Cardiac muscle cell (in vitro differentiated cells and primary cell): ENCODE measurements around the gene EVA1B. TPM values are rescaled to one million over a fixed set of nuclear protein-coding genes. Genes with fewer than 3 reads are reported as not detected.

Experiments
- DNase-seq, 2 donors: peaks; one replicate each; pipeline versions ENCODE4 v3.0.0 to v3.0.0-alpha.2; 2010 to 2017; ENCODE audit warnings: low read depth in 1 of 2, low spot score in 1 of 2
- H3K27ac ChIP-seq: fragments of 200-600 bp; sonication (generic); 2 replicates; pipeline ENCODE4 v1.5.1; 2016
- H3K27me3 ChIP-seq: fragments of 200-600 bp; sonication (generic); 2 replicates; pipeline ENCODE4 v1.6.0; 2016; ENCODE audit warnings: control low read depth
- H3K36me3 ChIP-seq: fragments of 200-600 bp; sonication (generic); 2 replicates; pipeline ENCODE4 v1.5.1; 2016; ENCODE audit warnings: control low read depth
- H3K4me1 ChIP-seq: fragments of 200-600 bp; sonication (generic); 2 replicates; pipeline ENCODE4 v1.8.1; 2017; ENCODE audit warnings: low read depth, mild to moderate bottlenecking, mixed run types
- H3K4me3 ChIP-seq: fragments of 200-600 bp; sonication (generic); 2 replicates; pipeline ENCODE4 v1.5.1; 2016; ENCODE audit warnings: mild to moderate bottlenecking
- H3K9me3 ChIP-seq: fragments of 200-600 bp; sonication (generic); 2 replicates; pipeline ENCODE4 v1.5.1; 2017; ENCODE audit warnings: low read depth, mild to moderate bottlenecking, control low read depth
- polyA plus RNA-seq: library from polyadenylated mRNA; unstranded; fragments of >200 nt; fragmentation: Nextera tagmentation; extraction: Ambion mirVana; gene quantifications from 2 replicates; pipeline ENCODE4 v1.2.1, GENCODE V29; 2016
- total RNA-seq: library from RNA; depleted of rRNA; stranded (reverse); fragments of >200 nt; gene quantifications from 2 replicates; pipeline ENCODE4 v1.2.3, GENCODE V29; 2016
- TF ChIP-seq, protein P1 (sequence below): IDR thresholded peaks from 2 replicates; pipeline ENCODE4 v1.5.1; 2012; ENCODE audit warnings: low read depth, mild to moderate bottlenecking, low read length

The EVA1B gene
- total and polyA plus RNA-seq, 2 experiments from 2014 or later, result 24.5 to 40.4 TPM

GRCh38 chr1:36339215-36339614 is 15.8 kb upstream of the EVA1B start:
- Histone ChIP-seq H3K27ac (peak overlapping the region; percentile 32), H3K4me3 (no peak overlapping the region), H3K9me3 (no peaks in the 10 kb centered on the region), H3K4me1 (no peaks in the 10 kb centered on the region), H3K27me3 (no peaks in the 10 kb centered on the region), H3K36me3 (no peaks in the 10 kb centered on the region)
- no peak for DNase-seq
- TF ChIP-seq, protein P1, sequence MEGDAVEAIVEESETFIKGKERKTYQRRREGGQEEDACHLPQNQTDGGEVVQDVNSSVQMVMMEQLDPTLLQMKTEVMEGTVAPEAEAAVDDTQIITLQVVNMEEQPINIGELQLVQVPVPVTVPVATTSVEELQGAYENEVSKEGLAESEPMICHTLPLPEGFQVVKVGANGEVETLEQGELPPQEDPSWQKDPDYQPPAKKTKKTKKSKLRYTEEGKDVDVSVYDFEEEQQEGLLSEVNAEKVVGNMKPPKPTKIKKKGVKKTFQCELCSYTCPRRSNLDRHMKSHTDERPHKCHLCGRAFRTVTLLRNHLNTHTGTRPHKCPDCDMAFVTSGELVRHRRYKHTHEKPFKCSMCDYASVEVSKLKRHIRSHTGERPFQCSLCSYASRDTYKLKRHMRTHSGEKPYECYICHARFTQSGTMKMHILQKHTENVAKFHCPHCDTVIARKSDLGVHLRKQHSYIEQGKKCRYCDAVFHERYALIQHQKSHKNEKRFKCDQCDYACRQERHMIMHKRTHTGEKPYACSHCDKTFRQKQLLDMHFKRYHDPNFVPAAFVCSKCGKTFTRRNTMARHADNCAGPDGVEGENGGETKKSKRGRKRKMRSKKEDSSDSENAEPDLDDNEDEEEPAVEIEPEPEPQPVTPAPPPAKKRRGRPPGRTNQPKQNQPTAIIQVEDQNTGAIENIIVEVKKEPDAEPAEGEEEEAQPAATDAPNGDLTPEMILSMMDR, result no peak

DNA sequence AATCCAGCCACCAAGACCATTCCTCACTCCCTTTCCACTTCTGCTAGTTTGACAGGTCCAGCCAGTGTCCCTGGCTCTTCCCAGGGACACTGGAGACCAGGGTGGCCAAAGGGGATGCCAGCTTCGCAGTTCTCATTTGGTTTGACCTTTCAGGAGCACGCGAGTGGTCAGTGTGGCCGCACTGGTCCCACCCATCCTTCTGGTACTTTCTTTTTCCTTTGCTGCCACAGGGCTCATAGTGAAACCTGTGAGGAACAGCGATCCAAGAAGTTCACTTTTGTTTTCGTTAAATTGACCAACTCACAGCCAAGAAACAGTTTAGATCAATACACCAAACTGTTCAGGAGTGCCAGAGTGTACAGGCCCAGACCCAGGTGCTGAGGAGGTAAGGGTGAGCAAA is 14.4 kb upstream of the EVA1B start:
- no peak overlapping the region for H3K27ac ChIP-seq
- H3K4me1 ChIP-seq, result no peaks in the 10 kb centered on the region
- no peaks in the 10 kb centered on the region for H3K36me3 ChIP-seq
- no peak for DNase-seq
- H3K4me3 ChIP-seq, result no peak overlapping the region
- TF ChIP-seq, protein P1, result no peak
- no peaks in the 10 kb centered on the region for H3K27me3 ChIP-seq
- no peaks in the 10 kb centered on the region for H3K9me3 ChIP-seq

- H3K4me3 ChIP-seq, result no peak overlapping the region
- H3K27me3 ChIP-seq, result no peaks in the 10 kb centered on the region
- no peaks in the 10 kb centered on the region for H3K36me3 ChIP-seq
- no peaks in the 10 kb centered on the region for H3K9me3 ChIP-seq
- no peak for DNase-seq
- peaks cover 10% of the 10 kb centered on the region for H3K4me1 ChIP-seq
- H3K27ac ChIP-seq, result no peak overlapping the region
- TF ChIP-seq, protein P1, result no peak
These were observed 7.5 kb upstream of the EVA1B start for GRCh38 chr1:36330940-36331339.

- TF ChIP-seq, protein P1, result no peak
- H3K4me3 ChIP-seq, result no peak overlapping the region
- no peaks in the 10 kb centered on the region for H3K36me3 ChIP-seq
- H3K9me3 ChIP-seq, result no peaks in the 10 kb centered on the region
- H3K27me3 ChIP-seq, result no peaks in the 10 kb centered on the region
- H3K4me1 ChIP-seq, result peaks cover 11% of the 10 kb centered on the region
- no peak overlapping the region for H3K27ac ChIP-seq
- DNase-seq, result no peak
These were observed 6.4 kb upstream of the EVA1B start for GRCh38 chr1:36329817-36330216.

DNA sequence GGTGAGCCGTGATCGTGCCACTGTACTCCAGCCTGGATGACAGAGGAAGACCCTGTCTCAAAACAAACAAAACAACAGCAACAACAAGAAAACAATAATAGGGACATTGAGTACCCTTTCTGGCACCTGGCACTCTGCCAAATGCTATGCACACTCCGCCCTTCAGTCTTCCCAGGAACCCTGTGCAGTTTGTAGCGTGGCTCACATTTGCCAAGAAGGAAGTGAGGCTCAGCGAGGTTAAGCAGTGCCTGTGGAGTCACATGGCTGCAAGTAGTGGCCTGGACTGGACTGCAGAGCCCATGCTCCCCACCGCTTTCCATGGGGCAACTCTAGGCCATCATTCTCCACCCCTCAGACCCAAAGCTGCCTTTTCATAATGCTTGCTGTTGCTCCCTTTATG is 5.3 kb upstream of the EVA1B start:
- no peaks in the 10 kb centered on the region for H3K27me3 ChIP-seq
- H3K4me3 ChIP-seq, result no peak overlapping the region
- H3K27ac ChIP-seq, result no peak overlapping the region
- H3K36me3 ChIP-seq, result no peaks in the 10 kb centered on the region
- H3K9me3 ChIP-seq, result no peaks in the 10 kb centered on the region
- peak; percentile 31 to 34 for DNase-seq
- H3K4me1 ChIP-seq, result peaks cover 20% of the 10 kb centered on the region
- TF ChIP-seq, protein P1, result no peak

GRCh38 chr1:36328088-36328480 is 4.6 kb upstream of the EVA1B start:
- Histone ChIP-seq H3K36me3 (no peaks in the 10 kb centered on the region), H3K4me3 (no peak overlapping the region), H3K9me3 (no peaks in the 10 kb centered on the region), H3K27me3 (no peaks in the 10 kb centered on the region), H3K27ac (no peak overlapping the region), H3K4me1 (peaks cover 21% of the 10 kb centered on the region)
- TF ChIP-seq, protein P1, result no peak
- DNase-seq, result no peak
